Activated CD4-positive, alpha-beta T cell treated with anti-CD3 and anti-CD28 coated beads, Interleukin-2, amount 10 ng/mL, durations not matched to agents 24 days and 14 days (primary cell): ENCODE data around the gene RAD51B. TPM values are rescaled to one million over a fixed set of nuclear protein-coding genes. Genes with fewer than 3 reads are reported as not detected.

Source experiments
- DNase-seq: peaks from one replicate; pipeline ENCODE4 v3.0.0; 2022
- H3K27ac Mint-ChIP-seq: one replicate; pipeline ENCODE4 v1.8.0; 2022; ENCODE audit warnings: mild to moderate bottlenecking, mixed read lengths
- H3K27me3 Mint-ChIP-seq: one replicate; pipeline ENCODE4 v1.8.0; 2022; ENCODE audit warnings: mixed read lengths
- H3K36me3 Mint-ChIP-seq: one replicate; pipeline ENCODE4 v1.8.0; 2022; ENCODE audit warnings: low read depth, mild to moderate bottlenecking, mixed read lengths
- H3K4me1 Mint-ChIP-seq: one replicate; pipeline ENCODE4 v1.8.0; 2021; ENCODE audit warnings: mixed read lengths
- H3K4me3 Mint-ChIP-seq: one replicate; pipeline ENCODE4 v1.8.0; 2022; ENCODE audit warnings: mild to moderate bottlenecking, moderate library complexity, mixed read lengths
- H3K9me3 Mint-ChIP-seq: one replicate; pipeline ENCODE4 v1.8.0; 2021; ENCODE audit warnings: mixed read lengths
- intact Hi-C: fragments of 100-400 bp; cut with micrococcal nuclease; formaldehyde crosslinking; loops from one replicate; pipeline ENCODE4 v1.15.1; 2023
- total RNA-seq: library from RNA; stranded (reverse); gene quantifications from 2 replicates; pipeline ENCODE4 v1.2.3, GENCODE V29; 2022

RAD51B gene
- total RNA-seq, 1 donor from 2014 or later = 29.3 TPM

GRCh38 chr14:68363843-68364767 lies 544.5 kb downstream of the RAD51B start:
- Mint-ChIP-seq H3K9me3 (no peaks in the 10 kb centered on the region), H3K27ac (no peak overlapping the region), H3K27me3 (no peaks in the 10 kb centered on the region), H3K4me1 (peaks cover 25% of the 10 kb centered on the region), H3K4me3 (no peak overlapping the region), H3K36me3 (no peaks in the 10 kb centered on the region)
- DNase-seq = no peak
- intact Hi-C loops = no loop called here

GRCh38 chr14:68364792-68365192 lies 545.2 kb downstream of the RAD51B start:
- H3K36me3 Mint-ChIP-seq = no peaks in the 10 kb centered on the region
- DNase-seq = no peak
- intact Hi-C loops = loop anchor here (5.0 kb wide), 1 partner anchor 418 kb away; no protein-coding TSS in a partner anchor
- H3K9me3 Mint-ChIP-seq = no peaks in the 10 kb centered on the region
- no peak overlapping the region for H3K4me3 Mint-ChIP-seq
- no peaks in the 10 kb centered on the region for H3K27me3 Mint-ChIP-seq
- no peak overlapping the region for H3K27ac Mint-ChIP-seq
- H3K4me1 Mint-ChIP-seq = peaks cover 25% of the 10 kb centered on the region

GRCh38 chr14:68365228-68365627 lies 545.6 kb downstream of the RAD51B start:
- no peak for DNase-seq
- Mint-ChIP-seq H3K4me1 (peaks cover 26% of the 10 kb centered on the region), H3K27me3 (no peaks in the 10 kb centered on the region), H3K4me3 (no peak overlapping the region), H3K36me3 (no peaks in the 10 kb centered on the region), H3K27ac (no peak overlapping the region), H3K9me3 (no peaks in the 10 kb centered on the region)
- intact Hi-C loops = loop anchor here (5.0 kb wide), 1 partner anchor 417 kb away; no protein-coding TSS in a partner anchor

- peaks cover under 1% of the 10 kb centered on the region for H3K9me3 Mint-ChIP-seq
- H3K4me3 Mint-ChIP-seq = no peak overlapping the region
- H3K4me1 Mint-ChIP-seq = peaks cover 24% of the 10 kb centered on the region
- H3K27me3 Mint-ChIP-seq = no peaks in the 10 kb centered on the region
- DNase-seq = no peak
- H3K27ac Mint-ChIP-seq = no peak overlapping the region
- intact Hi-C loops = loop anchor here (5.0 kb wide), 1 partner anchor 416 kb away; no protein-coding TSS in a partner anchor
- H3K36me3 Mint-ChIP-seq = no peaks in the 10 kb centered on the region
These were observed 547.1 kb downstream of the RAD51B start for GRCh38 chr14:68366656-68367055.

- no peaks in the 10 kb centered on the region for H3K27me3 Mint-ChIP-seq
- no peak for DNase-seq
- intact Hi-C loops = loop anchor here (5.0 kb wide), 1 partner anchor 415 kb away; no protein-coding TSS in a partner anchor
- H3K36me3 Mint-ChIP-seq = peaks cover 2% of the 10 kb centered on the region
- no peak overlapping the region for H3K4me3 Mint-ChIP-seq
- H3K9me3 Mint-ChIP-seq = peaks cover 7% of the 10 kb centered on the region
- H3K4me1 Mint-ChIP-seq = peaks cover 24% of the 10 kb centered on the region
- H3K27ac Mint-ChIP-seq = no peak overlapping the region
These were observed 548.0 kb downstream of the RAD51B start for GRCh38 chr14:68367536-68367935.

GRCh38 chr14:68368850-68369249 lies 549.3 kb downstream of the RAD51B start:
- H3K9me3 Mint-ChIP-seq = peaks cover 7% of the 10 kb centered on the region
- H3K4me1 Mint-ChIP-seq = peaks cover 22% of the 10 kb centered on the region

GRCh38 chr14:68369281-68370056 lies 549.9 kb downstream of the RAD51B start:
- peaks cover 22% of the 10 kb centered on the region for H3K4me1 Mint-ChIP-seq
- H3K36me3 Mint-ChIP-seq = peaks cover 2% of the 10 kb centered on the region
- DNase-seq = no peak
- peak overlapping the region; percentile 10 for H3K4me3 Mint-ChIP-seq
- intact Hi-C loops = loop anchor here (1.0 to 5.0 kb wide), 2 partner anchors 84 to 413 kb away; no protein-coding TSS in a partner anchor
- H3K27ac Mint-ChIP-seq = peak overlapping the region; percentile 25
- peaks cover 7% of the 10 kb centered on the region for H3K9me3 Mint-ChIP-seq
- no peaks in the 10 kb centered on the region for H3K27me3 Mint-ChIP-seq

More at GRCh38 chr14:68368850-68369249, 549.3 kb downstream of the RAD51B start:
- no peaks in the 10 kb centered on the region for H3K27me3 Mint-ChIP-seq
- H3K27ac Mint-ChIP-seq = no peak overlapping the region
- peak overlapping the region; percentile 32 for H3K4me3 Mint-ChIP-seq
- no peak for DNase-seq
- intact Hi-C loops = loop anchor here (1.0 to 5.0 kb wide), 2 partner anchors 84 to 413 kb away; no protein-coding TSS in a partner anchor
- peaks cover 2% of the 10 kb centered on the region for H3K36me3 Mint-ChIP-seq

- Mint-ChIP-seq H3K9me3 (peaks cover 7% of the 10 kb centered on the region), H3K4me1 (peaks cover 22% of the 10 kb centered on the region), H3K27me3 (no peaks in the 10 kb centered on the region), H3K36me3 (peaks cover 2% of the 10 kb centered on the region), H3K4me3 (no peak overlapping the region), H3K27ac (no peak overlapping the region)
- DNase-seq = no peak
- intact Hi-C loops = no loop called here
These were observed 550.4 kb downstream of the RAD51B start for GRCh38 chr14:68370057-68370360.

- peaks cover 10% of the 10 kb centered on the region for H3K9me3 Mint-ChIP-seq
- intact Hi-C loops = no loop called here
- no peak overlapping the region for H3K27ac Mint-ChIP-seq
- peaks cover 2% of the 10 kb centered on the region for H3K36me3 Mint-ChIP-seq
- peaks cover 29% of the 10 kb centered on the region for H3K4me1 Mint-ChIP-seq
- no peak for DNase-seq
- H3K27me3 Mint-ChIP-seq = no peaks in the 10 kb centered on the region
- no peak overlapping the region for H3K4me3 Mint-ChIP-seq
These were observed 552.8 kb downstream of the RAD51B start for GRCh38 chr14:68372368-68372767.

GRCh38 chr14:68373124-68373646 lies 553.6 kb downstream of the RAD51B start:
- intact Hi-C loops = no loop called here
- Mint-ChIP-seq H3K27ac (no peak overlapping the region), H3K36me3 (peaks cover 2% of the 10 kb centered on the region)

GRCh38 chr14:68373847-68374444 lies 554.4 kb downstream of the RAD51B start:
- Mint-ChIP-seq H3K4me1 (peaks cover 26% of the 10 kb centered on the region), H3K4me3 (no peak overlapping the region), H3K9me3 (peaks cover 10% of the 10 kb centered on the region), H3K27me3 (no peaks in the 10 kb centered on the region), H3K27ac (no peak overlapping the region), H3K36me3 (peaks cover 2% of the 10 kb centered on the region)
- intact Hi-C loops = no loop called here
- no peak for DNase-seq

More at GRCh38 chr14:68373124-68373646, 553.6 kb downstream of the RAD51B start:
- Mint-ChIP-seq H3K9me3 (peaks cover 10% of the 10 kb centered on the region), H3K4me1 (peaks cover 33% of the 10 kb centered on the region), H3K27me3 (no peaks in the 10 kb centered on the region), H3K4me3 (no peak overlapping the region)
- no peak for DNase-seq

GRCh38 chr14:68374682-68375081 lies 555.1 kb downstream of the RAD51B start:
- intact Hi-C loops = no loop called here
- DNase-seq = no peak
- no peak overlapping the region for H3K4me3 Mint-ChIP-seq
- H3K4me1 Mint-ChIP-seq = peaks cover 24% of the 10 kb centered on the region
- no peaks in the 10 kb centered on the region for H3K27me3 Mint-ChIP-seq
- H3K27ac Mint-ChIP-seq = no peak overlapping the region
- peaks cover 10% of the 10 kb centered on the region for H3K9me3 Mint-ChIP-seq
- peaks cover 2% of the 10 kb centered on the region for H3K36me3 Mint-ChIP-seq

GRCh38 chr14:68375376-68375775 lies 555.8 kb downstream of the RAD51B start:
- H3K4me3 Mint-ChIP-seq = no peak overlapping the region
- no peak for DNase-seq
- H3K27ac Mint-ChIP-seq = no peak overlapping the region
- intact Hi-C loops = no loop called here
- H3K27me3 Mint-ChIP-seq = no peaks in the 10 kb centered on the region
- peaks cover 10% of the 10 kb centered on the region for H3K9me3 Mint-ChIP-seq
- peaks cover 2% of the 10 kb centered on the region for H3K36me3 Mint-ChIP-seq
- H3K4me1 Mint-ChIP-seq = peaks cover 23% of the 10 kb centered on the region
